Hepatic stellate cell (primary cell): Measurements from ENCODE around the gene HSPA1B.
"Not testable (repeated sequence)": the region's sequence is repeated elsewhere in the genome, so short reads cannot be mapped to it uniquely, and the experiment has no call there.

Experiments
- DNase-seq: peaks from one replicate; pipeline ENCODE4 v3.0.0; 2011; ENCODE audit warnings: low spot score

HSPA1B gene

GRCh38 chr6:31827286-31828079 is at the start of gene HSPA1B:
Gene HSPA1B (plus strand): TSS chr6:31827738. CDS start chr6:31827951, 213 bp downstream.
- peak; percentile 99 for DNase-seq

- no peak for DNase-seq
Measured at GRCh38 chr6:31778193-31778592, 49.3 kb upstream of the HSPA1B start.

- no peak for DNase-seq
Measured at GRCh38 chr6:31778999-31779885, 48.3 kb upstream of the HSPA1B start.

- DNase-seq = no peak
Measured at GRCh38 chr6:31779908-31780307, 47.6 kb upstream of the HSPA1B start.

- DNase-seq = no peak
Measured at GRCh38 chr6:31780507-31781243, 46.9 kb upstream of the HSPA1B start.

GRCh38 chr6:31781244-31782125 is 46.1 kb upstream of the HSPA1B start:
- DNase-seq = no peak

GRCh38 chr6:31782126-31782855 is 45.2 kb upstream of the HSPA1B start:
- DNase-seq = no peak

GRCh38 chr6:31784098-31784925 is 43.2 kb upstream of the HSPA1B start:
- no peak for DNase-seq

GRCh38 chr6:31785475-31785874 is 42.1 kb upstream of the HSPA1B start:
- DNase-seq = no peak

- peak; percentile 82 for DNase-seq
Measured at GRCh38 chr6:31791324-31792089, 36.0 kb upstream of the HSPA1B start.

GRCh38 chr6:31792090-31792374 is 35.5 kb upstream of the HSPA1B start:
- no peak for DNase-seq

- peak; percentile 54 for DNase-seq
Measured at GRCh38 chr6:31792761-31793171, 34.8 kb upstream of the HSPA1B start.

GRCh38 chr6:31793927-31794245 is 33.7 kb upstream of the HSPA1B start:
- not testable (repeated sequence) for DNase-seq

- no peak for DNase-seq
Measured at GRCh38 chr6:31794294-31794865, 33.2 kb upstream of the HSPA1B start.

GRCh38 chr6:31794866-31795615 is 32.5 kb upstream of the HSPA1B start:
- DNase-seq = peak; percentile 73

GRCh38 chr6:31795616-31796298 is 31.8 kb upstream of the HSPA1B start, which contains the start of gene VARS1:
Gene VARS1 (minus strand): TSS chr6:31795752. CDS start chr6:31795217, 535 bp downstream.
- DNase-seq = peak; percentile 97

GRCh38 chr6:31796993-31797385 is 30.5 kb upstream of the HSPA1B start:
- no peak for DNase-seq
